ENCODE measurements around the gene RNF223.
"Not testable (repeated sequence)": the region's sequence is repeated elsewhere in the genome, so short reads cannot be mapped to it uniquely, and the experiment has no call there.

Gene RNF223

DNA sequence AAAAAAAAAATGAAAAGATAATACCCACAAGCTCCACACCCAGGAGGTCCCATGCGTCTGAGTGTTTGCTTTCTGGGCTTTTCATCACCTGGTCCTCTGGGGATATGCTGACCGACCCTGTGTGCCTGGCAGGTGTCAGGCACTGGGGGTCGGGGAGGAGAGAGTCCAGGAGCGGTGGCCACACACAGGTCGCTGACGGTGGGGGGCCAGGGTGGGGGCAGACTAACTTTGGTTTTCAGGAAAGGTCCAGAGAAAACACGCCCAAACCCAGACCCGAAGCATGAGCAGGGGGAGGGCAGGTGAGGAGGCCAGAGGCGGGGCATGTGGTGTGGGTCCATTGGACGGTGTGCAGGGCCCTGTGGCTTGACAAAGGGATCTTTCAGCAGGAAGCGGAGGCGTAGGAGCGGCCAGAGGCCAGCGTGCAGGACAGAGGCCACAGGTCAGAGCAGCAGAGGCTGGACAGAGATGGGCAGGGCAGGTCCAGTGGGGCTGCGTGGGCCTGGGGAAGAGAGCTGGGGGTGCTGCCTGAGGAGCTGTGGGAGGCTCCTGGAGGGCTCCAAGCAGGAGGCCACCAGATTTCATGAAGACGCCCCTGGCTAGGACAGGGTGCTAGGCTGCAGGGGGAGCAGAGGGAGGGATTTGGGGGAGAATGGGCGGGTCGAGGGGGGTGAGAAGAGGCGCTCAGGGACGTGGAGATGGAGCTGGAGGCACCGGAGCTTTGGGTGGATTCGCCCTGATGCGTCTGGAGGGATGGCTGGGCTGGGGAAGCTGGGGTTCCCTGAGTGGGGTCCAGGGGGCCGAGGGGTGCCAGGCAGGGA is 15.8 kb downstream of the RNF223 start:
- DNase-seq = no peak

GRCh38 chr1:1057769-1058087 is 16.4 kb downstream of the RNF223 start:
- DNase-seq = not testable (repeated sequence)

DNA sequence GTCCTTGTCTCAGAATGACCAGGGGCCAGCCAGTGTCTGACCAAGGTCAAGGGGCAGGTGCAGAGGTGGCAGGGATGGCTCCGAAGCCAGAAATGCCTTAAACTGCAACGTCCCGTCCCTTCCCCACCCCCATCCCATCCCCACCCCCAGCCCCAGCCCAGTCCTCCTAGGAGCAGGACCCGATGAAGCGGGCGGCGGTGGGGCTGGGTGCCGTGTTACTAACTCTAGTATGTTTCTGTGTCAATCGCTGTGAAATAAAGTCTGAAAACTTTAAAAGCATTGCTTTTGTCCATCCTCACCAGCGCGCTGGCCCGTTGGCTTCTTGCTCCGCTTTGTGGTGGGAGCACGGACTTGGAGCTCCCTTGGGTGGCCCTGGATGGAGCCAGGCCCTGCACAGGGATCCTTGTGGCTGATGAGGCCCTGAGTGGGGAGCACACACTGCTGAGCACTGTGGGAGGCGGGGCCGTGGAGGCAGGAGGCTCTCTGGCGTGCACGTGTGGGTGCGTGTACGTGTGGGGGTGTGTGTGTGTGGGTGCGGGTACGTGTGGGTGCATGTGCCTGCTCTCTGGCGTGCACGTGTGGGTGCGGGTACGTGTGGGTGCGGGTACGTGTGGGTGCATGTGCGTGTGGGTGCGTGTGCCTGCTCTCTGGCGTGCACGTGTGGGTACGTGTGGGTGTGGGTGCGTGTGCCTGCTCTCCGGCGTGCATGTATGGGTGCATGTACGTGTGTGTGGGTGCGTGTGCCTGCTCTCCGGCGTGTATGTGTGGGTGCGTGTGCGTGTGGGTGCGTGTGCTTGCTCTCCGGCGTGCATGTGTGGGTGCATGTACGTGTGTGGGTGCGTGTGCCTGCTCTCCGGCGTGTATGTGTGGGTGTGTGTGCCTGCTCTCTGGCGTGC is 18.0 kb downstream of the RNF223 start:
- no peak for DNase-seq

- DNase-seq = no peak
Measured at GRCh38 chr1:1054971-1055370, 19.1 kb downstream of the RNF223 start.

DNA sequence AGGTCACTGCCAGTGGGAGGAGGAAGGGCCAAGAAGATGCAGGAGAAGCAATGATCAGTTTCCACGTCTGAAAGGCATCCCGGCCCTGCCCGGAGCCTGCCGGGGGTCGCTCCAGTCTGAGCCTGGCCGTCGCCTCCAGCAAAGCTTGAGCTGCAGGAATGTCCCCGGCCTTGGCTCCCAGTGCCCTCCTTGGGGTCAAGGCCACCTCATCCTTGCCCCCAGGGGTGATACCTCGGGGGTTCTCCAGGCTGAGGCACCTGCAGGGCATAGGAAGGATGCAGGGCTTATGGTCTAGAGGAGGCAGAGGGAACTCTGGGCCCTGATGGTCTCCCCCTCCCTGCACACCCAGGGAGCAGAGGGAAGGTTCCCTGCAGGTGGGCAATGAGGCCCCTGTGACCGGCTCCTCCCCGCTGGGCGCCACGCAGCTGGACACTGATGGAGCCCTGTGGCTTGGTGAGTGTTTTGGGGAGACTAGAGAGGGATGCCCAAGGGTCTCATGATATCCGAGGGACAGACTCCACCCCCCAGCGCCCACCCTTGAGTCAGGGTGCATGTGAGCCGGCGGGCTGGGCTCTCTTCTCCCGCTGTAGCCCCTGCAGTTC is 19.9 kb downstream of the RNF223 start:
- no peak for DNase-seq

GRCh38 chr1:1053682-1054081 is 20.4 kb downstream of the RNF223 start:
- DNase-seq = no peak

GRCh38 chr1:1053022-1053421 is 21.1 kb downstream of the RNF223 start:
- DNase-seq = no peak

DNA sequence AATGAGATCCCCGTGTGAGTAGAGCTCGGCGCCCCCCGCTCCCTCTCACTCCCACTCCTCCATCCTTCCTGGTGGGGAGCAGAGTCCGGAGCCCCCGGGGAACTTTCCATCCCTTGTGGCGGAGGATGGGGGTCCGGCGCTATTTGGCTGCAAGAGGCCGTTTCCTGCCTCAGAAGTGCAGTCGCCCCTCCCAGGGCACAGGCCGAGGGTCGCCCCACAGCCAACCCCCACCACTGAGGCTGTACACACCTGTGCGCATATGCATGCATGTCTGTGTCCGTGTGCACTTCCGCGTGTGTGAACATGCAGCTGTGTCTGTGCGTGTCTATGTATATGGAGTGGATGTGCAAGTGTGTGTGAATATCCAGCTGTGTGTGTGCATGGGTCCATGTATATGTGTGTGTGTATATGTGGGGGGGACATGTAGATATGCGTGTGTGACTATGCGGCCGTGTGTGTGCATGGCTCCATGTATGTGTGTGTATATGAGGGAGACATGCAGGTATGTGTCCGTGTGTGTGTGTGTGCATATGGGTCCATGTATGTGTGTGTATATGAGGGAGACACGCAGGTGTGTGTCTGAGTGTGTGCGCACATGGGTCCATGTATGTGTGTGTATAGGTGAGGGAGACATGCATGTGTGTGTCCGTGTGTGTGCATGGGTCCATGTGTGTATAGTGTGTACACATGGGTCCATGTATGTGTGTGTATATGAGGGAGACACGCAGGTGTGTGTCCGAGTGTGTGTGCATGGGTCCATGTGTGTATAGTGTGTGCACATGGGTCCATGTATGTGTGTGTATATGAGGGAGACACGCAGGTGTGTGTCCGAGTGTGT is 21.9 kb downstream of the RNF223 start:
- DNase-seq = no peak

DNA sequence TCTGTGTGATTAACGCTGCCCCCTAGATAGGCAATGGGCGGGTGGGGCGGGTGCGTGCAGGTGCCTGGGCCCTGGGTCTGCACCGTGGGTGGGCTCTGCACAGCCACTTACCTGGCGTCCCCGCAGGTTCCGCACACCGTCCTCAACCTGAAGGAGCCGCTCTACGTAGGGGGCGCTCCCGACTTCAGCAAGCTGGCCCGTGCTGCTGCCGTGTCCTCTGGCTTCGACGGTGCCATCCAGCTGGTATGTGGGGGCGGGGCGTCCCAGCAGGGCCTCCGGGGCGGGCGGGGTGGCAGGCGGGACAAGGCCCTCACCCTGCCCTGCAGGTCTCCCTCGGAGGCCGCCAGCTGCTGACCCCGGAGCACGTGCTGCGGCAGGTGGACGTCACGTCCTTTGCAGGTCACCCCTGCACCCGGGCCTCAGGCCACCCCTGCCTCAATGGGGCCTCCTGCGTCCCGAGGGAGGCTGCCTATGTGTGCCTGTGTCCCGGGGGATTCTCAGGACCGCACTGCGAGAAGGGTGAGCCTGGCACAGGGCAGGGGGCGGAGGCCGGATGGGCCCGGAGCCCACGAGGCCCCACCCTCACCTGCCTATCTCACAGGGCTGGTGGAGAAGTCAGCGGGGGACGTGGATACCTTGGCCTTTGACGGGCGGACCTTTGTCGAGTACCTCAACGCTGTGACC is 22.8 kb downstream of the RNF223 start:
- no peak for DNase-seq

DNA sequence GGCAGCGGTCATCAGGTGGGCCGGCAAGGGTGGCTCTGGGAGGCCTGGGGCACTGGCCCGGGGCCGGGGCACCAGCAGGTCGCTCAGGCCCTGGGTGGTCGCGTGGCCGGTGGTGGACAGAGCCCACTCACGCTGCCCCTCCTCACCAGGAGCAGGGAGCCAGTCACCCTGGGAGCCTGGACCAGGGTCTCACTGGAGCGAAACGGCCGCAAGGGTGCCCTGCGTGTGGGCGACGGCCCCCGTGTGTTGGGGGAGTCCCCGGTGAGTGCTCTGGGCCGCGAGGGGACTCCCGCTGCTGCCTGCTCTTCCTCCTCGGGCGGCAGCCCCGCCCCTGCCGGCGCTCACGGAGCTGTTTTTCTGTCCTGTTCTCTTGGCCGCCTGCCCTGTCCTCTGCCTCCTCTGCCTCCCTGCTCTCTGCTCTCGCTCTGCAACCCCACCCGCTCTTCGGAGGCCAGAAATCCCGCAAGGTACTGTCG is 23.5 kb downstream of the RNF223 start:
- no peak for DNase-seq

DNA sequence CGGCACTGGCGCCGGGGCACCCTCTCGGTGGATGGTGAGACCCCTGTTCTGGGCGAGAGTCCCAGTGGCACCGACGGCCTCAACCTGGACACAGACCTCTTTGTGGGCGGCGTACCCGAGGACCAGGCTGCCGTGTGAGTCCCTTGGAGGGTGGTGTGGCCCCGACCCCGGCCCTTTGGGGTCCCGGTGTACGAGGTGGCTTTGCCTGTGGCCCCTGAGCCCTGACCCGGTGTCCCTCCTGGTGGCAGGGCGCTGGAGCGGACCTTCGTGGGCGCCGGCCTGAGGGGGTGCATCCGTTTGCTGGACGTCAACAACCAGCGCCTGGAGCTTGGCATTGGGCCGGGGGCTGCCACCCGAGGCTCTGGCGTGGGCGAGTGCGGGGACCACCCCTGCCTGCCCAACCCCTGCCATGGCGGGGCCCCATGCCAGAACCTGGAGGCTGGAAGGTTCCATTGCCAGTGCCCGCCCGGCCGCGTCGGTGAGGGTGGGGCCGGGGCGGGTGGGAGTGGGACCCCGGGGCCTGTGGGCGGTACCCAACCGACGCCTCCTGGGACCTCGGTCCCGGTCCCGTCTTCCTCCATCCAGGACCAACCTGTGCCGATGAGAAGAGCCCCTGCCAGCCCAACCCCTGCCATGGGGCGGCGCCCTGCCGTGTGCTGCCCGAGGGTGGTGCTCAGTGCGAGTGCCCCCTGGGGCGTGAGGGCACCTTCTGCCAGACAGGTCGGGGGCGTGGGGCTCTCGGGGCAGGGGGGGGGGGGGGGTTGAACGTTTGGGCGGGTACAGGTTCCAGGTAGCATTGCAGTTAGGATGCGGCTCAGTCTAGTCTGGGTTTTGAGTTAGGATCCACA is 24.6 kb downstream of the RNF223 start:
- DNase-seq = no peak

- DNase-seq = no peak
Measured at GRCh38 chr1:1048765-1049164, 25.3 kb downstream of the RNF223 start.

- no peak for DNase-seq
Measured at GRCh38 chr1:1047963-1048362, 26.1 kb downstream of the RNF223 start.

DNA sequence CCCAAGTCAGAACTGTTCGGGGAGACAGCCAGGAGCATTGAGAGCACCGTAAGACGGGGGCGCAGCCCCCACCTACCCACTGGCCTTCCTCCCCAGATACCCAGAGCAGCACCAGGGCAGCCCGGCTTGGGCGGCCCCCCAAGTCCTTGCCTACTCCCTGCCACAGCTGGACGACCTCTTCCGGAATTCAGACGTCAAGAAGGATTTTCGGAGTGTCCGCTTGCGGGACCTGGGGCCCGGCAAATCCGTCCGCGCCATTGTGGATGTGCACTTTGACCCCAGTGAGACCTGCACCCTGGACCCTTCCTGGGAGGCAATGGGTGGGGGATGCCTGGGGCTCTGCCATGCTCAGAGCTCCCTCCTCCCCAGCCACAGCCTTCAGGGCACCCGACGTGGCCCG is 26.7 kb downstream of the RNF223 start:
- DNase-seq = no peak

DNA sequence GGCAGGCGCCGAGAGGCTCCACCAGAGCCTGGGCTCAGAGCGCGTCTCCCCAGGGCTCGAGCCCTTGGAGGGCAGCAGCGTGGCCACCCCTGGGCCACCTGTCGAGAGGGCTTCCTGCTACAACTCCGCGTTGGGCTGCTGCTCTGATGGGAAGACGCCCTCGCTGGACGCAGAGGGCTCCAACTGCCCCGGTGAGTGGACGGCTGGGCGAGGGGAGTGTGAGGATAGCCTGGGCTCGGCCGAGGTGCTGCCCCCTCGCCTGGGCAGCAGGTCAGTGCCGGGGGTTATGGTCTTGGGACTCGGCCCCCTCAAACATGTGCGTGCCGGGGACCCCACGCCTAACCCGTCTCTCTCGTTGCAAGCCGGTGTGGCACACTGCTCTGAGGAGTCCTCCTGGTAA is 27.3 kb downstream of the RNF223 start:
- DNase-seq = no peak

DNA sequence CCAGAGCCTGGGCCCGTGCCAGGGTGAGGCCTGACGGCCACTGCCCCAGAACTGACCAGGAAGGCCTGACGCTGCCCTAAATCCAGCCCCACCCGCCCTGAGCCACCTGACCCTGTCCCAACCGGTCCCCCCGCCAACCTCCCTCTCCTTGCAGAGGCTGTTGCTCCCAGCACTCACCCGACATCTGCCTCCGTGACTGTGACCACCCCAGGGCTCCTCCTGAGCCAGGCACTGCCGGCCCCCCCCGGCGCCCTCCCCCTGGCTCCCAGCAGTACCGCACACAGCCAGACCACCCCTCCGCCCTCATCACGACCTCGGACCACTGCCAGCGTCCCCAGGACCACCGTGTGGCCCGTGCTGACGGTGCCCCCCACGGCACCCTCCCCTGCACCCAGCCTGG is 27.9 kb downstream of the RNF223 start:
- DNase-seq = no peak

DNA sequence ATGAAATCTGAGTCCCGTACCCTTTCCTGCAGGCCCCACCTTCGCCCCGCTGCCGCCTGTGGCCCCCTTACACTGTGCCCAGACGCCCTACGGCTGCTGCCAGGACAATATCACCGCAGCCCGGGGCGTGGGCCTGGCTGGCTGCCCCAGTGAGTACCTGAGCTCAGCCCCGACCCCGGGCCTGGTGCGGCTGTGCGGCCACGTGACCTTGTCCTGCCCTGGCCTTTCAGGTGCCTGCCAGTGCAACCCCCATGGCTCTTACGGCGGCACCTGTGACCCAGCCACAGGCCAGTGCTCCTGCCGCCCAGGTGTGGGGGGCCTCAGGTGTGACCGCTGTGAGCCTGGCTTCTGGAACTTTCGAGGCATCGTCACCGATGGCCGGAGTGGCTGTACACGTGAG is 29.0 kb downstream of the RNF223 start:
- no peak for DNase-seq

GRCh38 chr1:1044455-1045078 is 29.5 kb downstream of the RNF223 start:
- DNase-seq = no peak

DNA sequence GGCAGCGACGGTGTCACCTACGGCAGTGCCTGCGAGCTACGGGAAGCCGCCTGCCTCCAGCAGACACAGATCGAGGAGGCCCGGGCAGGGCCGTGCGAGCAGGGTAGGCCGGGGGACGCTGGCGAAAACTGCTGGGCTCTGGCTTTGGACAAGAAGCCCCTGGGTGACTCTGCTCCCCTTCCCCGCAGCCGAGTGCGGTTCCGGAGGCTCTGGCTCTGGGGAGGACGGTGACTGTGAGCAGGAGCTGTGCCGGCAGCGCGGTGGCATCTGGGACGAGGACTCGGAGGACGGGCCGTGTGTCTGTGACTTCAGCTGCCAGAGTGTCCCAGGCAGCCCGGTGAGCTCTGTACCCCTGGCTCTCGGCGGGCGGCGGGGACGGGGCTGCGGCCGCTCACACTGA is 30.2 kb downstream of the RNF223 start:
- DNase-seq = no peak

- DNase-seq = no peak
Measured at GRCh38 chr1:1043411-1043810, 30.7 kb downstream of the RNF223 start.

DNA sequence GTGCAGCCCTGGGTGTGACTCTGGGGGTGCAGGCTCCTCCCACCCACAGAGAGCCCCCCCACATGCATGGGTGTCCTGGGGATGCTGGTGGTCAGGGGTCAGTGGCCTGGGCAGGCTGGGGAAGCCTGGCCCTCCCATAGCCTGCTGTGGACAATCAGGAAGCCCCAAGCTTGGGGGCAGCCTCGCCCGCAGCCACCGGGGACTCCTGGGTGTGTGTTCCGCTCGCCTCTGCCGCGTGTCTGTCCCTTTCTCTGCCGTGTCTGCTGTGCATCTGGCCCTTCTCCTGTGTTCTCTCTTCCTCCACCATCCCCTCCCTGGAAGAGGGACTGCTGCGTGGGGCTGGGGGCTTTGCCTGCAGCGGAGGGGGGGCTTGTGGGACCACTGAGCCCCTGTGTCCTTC is 31.3 kb downstream of the RNF223 start:
- no peak for DNase-seq

Measured in stimulated activated CD4-positive, alpha-beta T cell treated with anti-CD3 and anti-CD28 coated beads, Interleukin-4, amount 100 ng/mL, for 24 hours (primary cell).